AG09319 (cell line): ENCODE measurements around the gene CASP14.

ENCODE experiments used
- DNase-seq: peaks from one replicate; pipeline ENCODE4 v3.0.0-alpha.2; 2010; ENCODE audit warnings: low read depth; ENCODE audit errors: extremely low read depth
- CTCF ChIP-seq: IDR thresholded peaks from 2 replicates; pipeline ENCODE4 v1.5.1; 2011; ENCODE audit warnings: low read depth, mild to moderate bottlenecking, inconsistent platforms, low read length, moderate library complexity

CASP14 gene

GRCh38 chr19:15105044-15105443 lies 55.8 kb downstream of the CASP14 start:
- TF ChIP-seq CTCF, result no peak
- no peak for DNase-seq

GRCh38 chr19:15107061-15108010 lies 58.1 kb downstream of the CASP14 start, which contains the start of gene SYDE1:
Gene SYDE1 (plus strand): TSS chr19:15107401. CDS start chr19:15107434, 33 bp downstream.
- no peak for DNase-seq

More at GRCh38 chr19:15107061-15108010, 58.1 kb downstream of the CASP14 start, which contains the start of gene SYDE1:
- TF ChIP-seq CTCF, result no peak
